Femur (tissue), 1 donor: Measurements from ENCODE around the gene PXDN.

Experiments
- DNase-seq: peaks from one replicate; pipeline ENCODE4 v3.0.0-alpha.2; 2017

PXDN gene

DNA sequence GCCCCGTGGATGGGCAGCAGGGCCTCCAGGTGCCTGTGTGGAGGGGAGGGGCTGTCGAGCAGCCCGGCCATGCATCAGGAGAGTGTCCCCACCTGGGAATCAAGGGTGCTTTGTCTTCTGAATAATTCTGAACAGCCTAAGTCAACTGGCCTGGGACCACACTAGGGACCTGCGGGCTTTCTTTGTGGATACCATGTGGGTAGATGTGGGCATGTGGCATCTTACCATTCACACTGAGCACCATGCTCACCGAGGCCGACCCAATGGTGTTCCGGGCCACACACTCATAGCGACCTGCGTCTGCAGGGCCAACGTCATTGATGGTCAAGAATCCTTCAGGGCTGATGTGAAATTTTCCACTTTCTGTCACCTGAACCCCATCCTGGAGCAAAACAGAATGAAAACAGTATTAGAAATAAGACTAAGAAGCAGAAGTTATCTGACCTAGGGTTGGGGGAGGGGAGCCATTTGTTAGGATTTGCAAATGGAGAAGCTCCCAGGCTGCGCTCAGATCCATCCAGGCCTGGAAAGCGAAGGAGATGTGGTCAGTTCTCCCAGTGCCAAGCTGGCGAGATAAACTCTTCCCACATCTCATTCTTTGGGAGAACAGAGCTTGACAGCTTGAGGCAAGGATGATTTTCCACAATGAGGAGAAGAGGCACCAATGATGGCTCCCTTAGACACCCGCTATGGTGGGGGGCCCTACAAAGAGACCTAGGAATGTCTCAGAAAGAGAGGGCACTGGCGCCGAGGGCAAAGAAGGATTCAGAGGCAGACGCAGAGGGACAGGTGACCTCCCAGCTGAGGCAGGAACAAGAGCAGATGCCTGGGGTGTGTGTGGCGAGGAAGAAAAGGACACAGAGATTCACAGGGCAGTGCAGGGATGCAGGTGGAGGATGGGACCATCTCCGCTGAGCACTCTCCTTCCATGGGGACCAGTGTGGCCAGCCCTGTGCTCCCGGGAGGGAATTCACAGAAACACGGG lies 83.4 kb downstream of the PXDN start:
- DNase-seq = no peak

GRCh38 chr2:1659951-1660565 lies 84.3 kb downstream of the PXDN start:
- DNase-seq = peak; percentile 13

DNA sequence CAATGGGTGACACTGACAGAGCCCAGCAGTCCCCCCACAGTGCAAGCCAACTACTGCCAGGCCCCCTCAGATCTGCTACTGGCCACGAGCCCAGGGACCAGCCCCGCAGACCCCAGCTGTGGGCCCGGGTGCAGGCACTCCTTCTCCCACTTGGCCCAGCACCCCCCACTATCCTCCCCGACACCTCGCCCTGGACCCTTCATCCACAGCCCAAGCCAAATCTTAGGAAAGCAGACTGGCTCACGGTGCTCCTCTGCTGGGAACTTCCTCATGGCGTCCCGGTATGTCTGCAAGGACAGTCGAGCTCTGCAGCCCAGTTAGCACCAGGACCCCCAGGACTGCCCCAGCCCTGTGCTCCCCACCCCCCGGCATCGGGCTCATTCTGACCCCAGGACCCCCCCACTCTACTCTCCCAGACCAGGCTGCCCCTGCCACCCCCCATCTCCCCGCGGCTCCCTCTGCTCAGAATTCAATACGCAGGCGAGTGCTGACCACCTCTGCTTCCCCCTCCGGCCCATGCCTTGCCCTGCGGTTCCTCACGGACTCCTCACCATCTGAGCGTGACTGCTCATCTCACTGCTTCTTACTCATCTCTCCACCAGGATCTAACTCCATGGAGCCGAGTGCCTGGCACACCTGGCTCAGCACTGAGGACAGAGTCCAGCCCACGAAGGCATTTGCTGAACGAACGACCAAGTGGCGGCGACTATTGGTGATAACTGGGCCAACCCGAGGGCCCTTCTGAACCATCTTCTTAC lies 85.7 kb downstream of the PXDN start:
- peak; percentile 20 for DNase-seq

DNA sequence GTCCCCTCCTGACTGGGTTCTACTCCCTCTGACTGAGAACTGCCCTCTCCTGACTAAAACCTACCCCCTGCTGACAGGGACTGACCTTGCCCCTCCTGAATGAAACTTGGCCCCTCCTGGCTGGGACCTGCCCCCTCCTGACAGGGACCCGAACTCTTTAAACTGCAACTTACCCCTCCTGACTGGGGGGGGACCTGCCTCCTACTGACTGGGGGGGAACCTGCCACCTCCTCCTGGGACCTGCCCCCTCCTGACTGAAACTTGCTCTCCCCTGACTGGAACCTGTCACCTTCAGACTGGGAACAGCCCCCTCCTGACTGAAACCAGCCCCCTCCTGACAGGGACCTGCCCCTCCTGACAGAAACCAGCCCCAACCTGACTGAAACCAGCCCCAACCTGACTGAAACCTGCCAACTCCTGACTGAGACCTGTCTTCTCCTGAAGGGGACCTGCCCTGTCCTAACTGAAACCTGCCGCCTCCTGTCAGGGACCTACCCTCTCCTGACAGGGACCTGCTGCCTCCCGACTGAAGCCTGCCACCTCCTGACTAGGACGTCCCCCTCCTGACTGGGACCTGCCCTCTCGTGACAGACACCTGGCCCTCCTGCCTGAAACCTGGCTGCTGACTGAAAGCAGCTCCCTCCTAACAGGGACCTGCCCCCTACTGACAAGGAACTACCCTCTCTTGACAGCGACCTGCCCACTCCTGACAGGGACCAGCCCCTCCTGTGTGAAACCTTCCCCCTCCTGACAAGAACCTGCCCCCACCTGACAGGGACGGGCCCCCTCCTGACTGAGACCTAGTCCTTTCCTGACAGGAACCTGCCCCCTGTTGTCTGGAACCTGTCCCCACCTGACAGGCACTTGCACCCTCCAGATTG lies 87.1 kb downstream of the PXDN start:
- DNase-seq = peak; percentile 17

DNA sequence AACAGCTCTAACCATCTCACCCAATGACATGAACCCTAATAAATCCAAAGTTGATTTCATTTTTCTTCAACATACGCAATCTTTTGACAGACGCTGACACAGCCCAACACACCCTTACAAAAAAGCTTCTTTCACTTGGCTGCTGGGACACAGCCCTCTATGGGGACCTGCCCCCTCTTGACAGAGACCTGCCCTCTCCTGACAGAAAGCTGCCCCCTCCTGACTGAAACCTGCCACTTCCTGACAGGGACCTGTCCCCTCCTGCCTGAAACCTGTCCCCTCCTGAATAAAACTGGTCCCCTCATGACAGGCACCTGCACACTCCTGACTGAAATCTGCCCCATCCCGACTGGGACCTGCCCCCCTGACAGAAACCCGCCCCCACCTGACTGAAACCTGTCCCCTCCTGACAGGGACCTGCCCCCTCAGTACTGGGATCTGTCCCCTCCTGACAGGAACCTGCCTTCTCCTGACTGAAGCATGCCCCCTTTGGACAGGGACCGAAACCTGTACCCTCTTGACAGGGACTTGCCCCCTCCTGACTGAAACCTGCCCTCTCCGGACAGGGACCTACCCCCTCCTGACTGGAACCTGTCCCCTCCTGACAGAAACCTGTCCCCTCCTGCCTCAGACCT lies 87.9 kb downstream of the PXDN start:
- DNase-seq = peak; percentile 15

GRCh38 chr2:1655461-1655860 lies 88.9 kb downstream of the PXDN start:
- DNase-seq = peak; percentile 11

GRCh38 chr2:1654696-1655374 lies 89.5 kb downstream of the PXDN start:
- DNase-seq = no peak

GRCh38 chr2:1653956-1654695 lies 90.2 kb downstream of the PXDN start:
- peak; percentile 2 for DNase-seq

GRCh38 chr2:1652034-1652790 lies 92.1 kb downstream of the PXDN start:
- peak; percentile 69 for DNase-seq

DNA sequence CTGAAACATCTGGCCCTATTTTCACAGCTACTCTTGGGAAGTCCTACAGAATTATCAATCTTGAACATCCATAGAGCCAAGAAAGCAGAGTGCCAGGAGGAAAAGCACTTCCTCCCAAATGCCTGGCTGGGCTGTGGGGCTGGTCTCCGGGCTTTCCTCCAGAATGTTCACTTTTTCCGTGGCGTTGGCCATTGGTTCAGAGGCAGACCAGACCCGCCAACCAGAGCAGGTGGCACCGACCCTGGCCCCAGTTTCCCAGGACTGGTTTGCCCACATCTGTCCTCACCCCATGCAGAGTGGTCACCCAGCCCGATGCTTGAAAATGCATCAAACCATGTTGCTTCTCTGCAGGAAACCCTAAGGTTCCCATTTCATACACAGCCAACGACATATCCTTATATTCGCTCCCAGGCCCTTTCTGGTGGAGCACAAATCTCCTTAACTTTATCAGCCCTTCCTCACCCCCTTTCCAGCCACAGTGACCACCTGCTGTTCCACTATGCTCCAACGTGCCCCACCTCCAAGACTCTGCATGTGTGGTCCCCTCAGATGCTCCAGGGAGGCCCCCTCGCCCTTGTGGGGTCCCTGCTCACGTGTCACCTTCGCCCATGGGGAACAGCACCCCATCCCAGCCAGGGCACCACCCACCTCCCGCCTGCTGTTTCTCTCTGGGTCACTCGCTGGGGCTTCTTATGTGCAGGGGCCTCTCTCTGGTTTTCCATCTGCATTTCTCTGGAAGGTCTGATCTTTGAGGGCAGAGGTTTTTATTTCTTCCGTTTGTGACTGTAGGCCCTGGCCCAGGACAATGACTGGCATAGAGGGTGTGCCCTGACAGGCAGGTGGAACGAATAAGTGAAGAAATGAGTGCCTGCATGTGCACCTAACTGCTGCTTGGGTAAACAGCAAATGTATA lies 92.9 kb downstream of the PXDN start:
- DNase-seq = peak; percentile 69

DNA sequence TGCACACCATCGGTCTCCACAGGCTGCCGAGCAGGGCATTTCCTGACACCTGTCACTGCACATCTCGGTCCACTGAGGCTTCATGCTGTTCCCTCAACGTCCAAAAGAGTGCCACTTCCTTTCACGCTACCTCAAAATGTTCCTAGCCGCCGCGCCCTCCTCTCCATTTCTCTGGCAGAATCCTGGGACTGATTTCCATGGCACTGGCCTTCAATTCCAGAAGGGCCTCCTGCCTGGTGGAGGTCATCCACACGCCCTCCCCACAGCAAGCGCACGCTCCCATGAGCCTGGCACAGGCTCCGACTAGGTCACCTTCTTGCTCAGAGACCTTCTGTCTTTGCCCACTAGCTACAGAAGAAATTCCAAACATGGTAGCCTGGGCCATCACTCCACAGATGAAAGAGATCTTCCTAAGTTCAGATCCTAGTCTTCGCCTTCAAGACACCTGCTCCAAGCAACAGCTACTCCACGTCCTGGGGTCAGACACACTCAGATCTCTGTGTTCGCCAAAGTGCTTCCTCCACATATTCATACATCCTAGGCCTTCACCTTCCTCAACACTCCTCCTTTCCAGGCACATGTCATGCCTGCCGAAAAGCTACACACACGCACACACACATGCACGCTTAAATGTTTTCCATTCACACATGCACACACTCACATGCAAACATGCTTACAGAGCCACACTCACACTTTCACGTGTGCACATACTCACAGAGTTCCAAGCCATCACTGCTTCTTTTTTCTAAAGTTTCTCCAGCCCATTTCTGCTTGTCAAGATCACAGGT lies 94.0 kb downstream of the PXDN start:
- DNase-seq = peak; percentile 15

GRCh38 chr2:1649103-1650084 lies 94.9 kb downstream of the PXDN start:
- DNase-seq = peak; percentile 20

DNA sequence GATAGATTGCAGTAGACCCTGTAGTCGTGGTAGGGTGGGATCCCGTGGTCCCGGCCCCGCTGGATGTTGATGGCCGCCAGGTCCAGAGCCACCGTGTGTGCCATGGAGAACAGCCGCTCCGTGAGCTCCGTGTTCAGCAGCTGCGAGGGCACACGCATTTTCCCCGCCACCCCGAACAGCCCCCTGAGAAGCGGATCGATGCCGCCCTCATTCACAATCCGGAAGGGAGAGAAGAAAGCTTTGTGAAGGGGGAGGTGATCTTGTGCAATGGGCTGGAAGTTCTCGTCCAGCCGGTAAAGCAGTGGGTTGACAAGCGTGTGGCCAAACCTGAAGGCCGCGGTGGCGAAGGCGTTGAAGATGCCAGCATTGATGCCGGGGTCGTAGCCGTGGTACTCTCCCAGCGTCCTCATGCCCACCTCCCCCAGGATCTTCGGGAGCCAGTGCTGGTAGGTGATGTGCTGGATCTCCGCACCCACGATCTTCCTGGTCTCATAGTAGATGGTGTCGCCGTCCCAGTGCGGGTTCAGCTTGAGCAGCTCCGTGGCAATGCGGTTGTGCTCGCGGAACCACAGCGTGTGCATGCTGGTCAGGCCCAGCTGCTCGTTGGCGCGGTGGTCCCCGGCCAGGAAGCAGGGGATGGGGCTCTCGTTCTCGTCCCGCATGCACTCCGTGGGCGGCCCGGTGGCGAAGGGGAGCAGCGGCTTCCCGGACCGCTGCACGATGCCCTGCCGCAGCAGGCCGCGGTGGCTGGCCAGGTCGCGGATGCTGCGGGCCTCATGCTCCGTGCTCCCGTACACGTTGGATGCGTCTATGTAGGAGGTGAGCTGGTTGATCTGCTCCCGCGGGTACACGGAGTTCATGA lies 95.8 kb downstream of the PXDN start:
- DNase-seq = peak; percentile 11

- DNase-seq = peak; percentile 13
These were observed 96.7 kb downstream of the PXDN start for GRCh38 chr2:1647417-1648240.
